ENCODE data around the gene TMEM161B.
"Not testable (repeated sequence)": the region's sequence is repeated elsewhere in the genome, so short reads cannot be mapped to it uniquely, and the experiment has no call there.

The TMEM161B gene

GRCh38 chr5:88248743-88249540 is 19.7 kb downstream of the TMEM161B start:
- DNase-seq (ENCODE audit: low spot score), result peak; percentile 34

- DNase-seq (ENCODE audit: low spot score), result no peak
These were observed 20.6 kb downstream of the TMEM161B start for GRCh38 chr5:88248094-88248493.

- DNase-seq (ENCODE audit: low spot score), result no peak
These were observed 22.8 kb downstream of the TMEM161B start for GRCh38 chr5:88245893-88246244.

GRCh38 chr5:88245241-88245892 is 23.3 kb downstream of the TMEM161B start:
- DNase-seq (ENCODE audit: low spot score), result no peak

GRCh38 chr5:88244686-88245085 is 24.0 kb downstream of the TMEM161B start:
- no peak for DNase-seq (ENCODE audit: low spot score)

GRCh38 chr5:88243493-88243892 is 25.2 kb downstream of the TMEM161B start:
- DNase-seq (ENCODE audit: low spot score), result not testable (repeated sequence)

GRCh38 chr5:88238732-88239131 is 29.9 kb downstream of the TMEM161B start:
- no peak for DNase-seq (ENCODE audit: low spot score)

GRCh38 chr5:88236866-88237642 is 31.6 kb downstream of the TMEM161B start:
- DNase-seq (ENCODE audit: low spot score), result no peak

- no peak for DNase-seq (ENCODE audit: low spot score)
These were observed 32.8 kb downstream of the TMEM161B start for GRCh38 chr5:88235828-88236227.

GRCh38 chr5:88235346-88235745 is 33.3 kb downstream of the TMEM161B start:
- no peak for DNase-seq (ENCODE audit: low spot score)

GRCh38 chr5:88230546-88231066 is 38.0 kb downstream of the TMEM161B start:
- DNase-seq (ENCODE audit: low spot score), result no peak

GRCh38 chr5:88226881-88227450 is 41.7 kb downstream of the TMEM161B start:
- no peak for DNase-seq (ENCODE audit: low spot score)

GRCh38 chr5:88214655-88215054 is 54.0 kb downstream of the TMEM161B start:
- DNase-seq (ENCODE audit: low spot score), result no peak

- DNase-seq (ENCODE audit: low spot score), result no peak
These were observed 61.1 kb downstream of the TMEM161B start for GRCh38 chr5:88207575-88207974.

GRCh38 chr5:88203981-88204750 is 64.5 kb downstream of the TMEM161B start:
- DNase-seq (ENCODE audit: low spot score), result peak; percentile 54

GRCh38 chr5:88195636-88196035 is 73.0 kb downstream of the TMEM161B start:
- DNase-seq (ENCODE audit: low spot score), result no peak

GRCh38 chr5:88193896-88194295 is 74.7 kb downstream of the TMEM161B start:
- no peak for DNase-seq (ENCODE audit: low spot score)

GRCh38 chr5:88190106-88190834 is 78.4 kb downstream of the TMEM161B start:
- peak; percentile 24 for DNase-seq (ENCODE audit: low spot score)

GRCh38 chr5:88189484-88189883 is 79.2 kb downstream of the TMEM161B start:
- DNase-seq (ENCODE audit: low spot score), result not testable (repeated sequence)

GRCh38 chr5:88188458-88189132 is 80.0 kb downstream of the TMEM161B start:
- DNase-seq (ENCODE audit: low spot score), result no peak
